OCI-LY3 (cell line): ENCODE data around the gene EIF2D.

Source experiments
- H2AFZ ChIP-seq: fragments of 200-600, 300-600 bp; shearing (Covaris generic); 2 replicates; pipeline ENCODE4 v1.6.0; 2014; ENCODE audit warnings: antibody characterized with exemption, low read depth, low read length
- H3K27ac ChIP-seq: fragments of 200-600, 300-600 bp; sonication (generic); 2 replicates; pipeline ENCODE4 v1.5.1; 2014; ENCODE audit warnings: mild to moderate bottlenecking, low read length, moderate library complexity, mixed read lengths
- H3K27me3 ChIP-seq: fragments of 200-600, 300-600 bp; sonication (generic); 2 replicates; pipeline ENCODE4 v1.6.1; 2014; ENCODE audit warnings: low read depth, low read length, mixed read lengths
- H3K36me3 ChIP-seq: fragments of 200-600, 300-600 bp; sonication (generic); replicated peaks from 2 replicates; pipeline ENCODE3; 2014; ENCODE audit warnings: low read depth, low read length, mixed read lengths
- H3K4me1 ChIP-seq: fragments of 300-600, 200-600 bp; sonication (generic); 2 replicates; pipeline ENCODE4 v1.6.1; 2014; ENCODE audit warnings: low read length, mixed read lengths
- H3K4me2 ChIP-seq: fragments of 200-600, 300-600 bp; sonication (generic); 2 replicates; pipeline ENCODE4 v1.6.1; 2014; ENCODE audit warnings: low read length, mixed read lengths
- H3K4me3 ChIP-seq: fragments of 300-600, 200-600 bp; sonication (generic); 2 replicates; pipeline ENCODE4 v1.5.1; 2014; ENCODE audit warnings: antibody characterized with exemption, mild to moderate bottlenecking, low read length, moderate library complexity
- H3K79me2 ChIP-seq: fragments of 300-600, 200-600 bp; shearing (Covaris generic); 2 replicates; pipeline ENCODE4 v1.6.1; 2014; ENCODE audit warnings: mild to moderate bottlenecking, low read length, mixed read lengths
- H3K9ac ChIP-seq: fragments of 300-600, 200-600 bp; shearing (Covaris generic); 2 replicates; pipeline ENCODE4 v1.6.0; 2014; ENCODE audit warnings: mild to moderate bottlenecking, low read length, moderate library complexity
- H3K9me3 ChIP-seq: fragments of 200-600, 300-600 bp; shearing (Covaris generic); 2 replicates; pipeline ENCODE4 v1.6.1; 2014; ENCODE audit warnings: low read length, mixed read lengths; ENCODE audit not compliant: insufficient read depth
- H4K20me1 ChIP-seq: fragments of 200-600, 300-600 bp; sonication (generic); 2 replicates; pipeline ENCODE4 v1.6.1; 2016; ENCODE audit warnings: low read length, mixed read lengths; ENCODE audit not compliant: insufficient read depth
- CTCF ChIP-seq: fragments of 200-600, 300-600 bp; sonication (generic); IDR thresholded peaks from 2 replicates; pipeline ENCODE4 v1.5.1; 2014; ENCODE audit warnings: antibody characterized with exemption, low read length, low read depth
- EZH2phosphoT487 ChIP-seq: fragments of 200-600 bp; shearing (Covaris generic); IDR thresholded peaks from 2 replicates; pipeline ENCODE4 v1.6.1; 2018; ENCODE audit warnings: antibody characterized with exemption, mixed run types, low read depth

Gene EIF2D

DNA sequence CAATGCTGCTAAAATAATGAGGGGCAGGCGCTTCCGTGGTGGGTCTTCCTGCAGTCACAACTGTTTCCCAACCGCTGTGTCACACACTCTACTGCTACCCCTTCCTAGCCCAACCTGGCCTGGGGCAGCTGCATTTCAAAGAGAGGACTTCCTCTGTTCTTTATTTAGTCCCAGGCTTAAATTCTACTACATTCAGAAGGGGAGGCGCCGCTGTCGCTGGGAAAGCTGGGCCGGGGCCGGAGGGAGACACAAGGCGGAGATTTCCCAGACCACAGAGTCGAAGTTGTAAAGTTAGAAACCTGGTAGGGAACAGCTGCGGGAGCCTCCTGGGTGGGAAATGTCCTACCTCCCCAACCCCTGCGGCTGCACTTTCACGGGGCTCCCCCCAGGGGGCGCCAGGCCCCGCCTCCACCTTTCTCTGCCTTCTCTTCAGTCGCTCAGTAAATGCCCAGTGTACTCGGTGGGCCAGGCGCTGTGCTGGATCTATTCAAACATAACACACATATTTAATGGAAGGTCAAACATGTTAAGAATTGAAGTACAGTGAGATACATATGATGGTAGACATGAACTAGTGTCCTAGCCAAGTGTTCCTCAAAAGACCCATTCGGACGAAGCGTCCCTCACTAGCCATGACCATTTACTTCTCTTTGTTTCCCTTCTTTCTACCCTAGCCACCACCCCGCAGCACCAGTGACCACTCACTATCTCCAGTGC, 46.2 kb upstream of the EIF2D start:
- peaks cover 32% of the 10 kb centered on the region for H3K27me3 ChIP-seq
- TF ChIP-seq CTCF = peak; percentile 94
- TF ChIP-seq EZH2phosphoT487 = no peak
- peak overlapping the region; percentile 65 for H2AFZ ChIP-seq
- peak overlapping the region; percentile 83 for H3K4me2 ChIP-seq
- peak overlapping the region; percentile 26; the same call in 1 of the 2 replicates for H3K9ac ChIP-seq
- H4K20me1 ChIP-seq = no peaks in the 10 kb centered on the region
- no peaks in the 10 kb centered on the region for H3K36me3 ChIP-seq
- H3K27ac ChIP-seq = no peak overlapping the region
- H3K9me3 ChIP-seq = no peaks in the 10 kb centered on the region
- H3K4me1 ChIP-seq = peaks cover 21% of the 10 kb centered on the region
- peak overlapping the region; percentile 70 for H3K4me3 ChIP-seq
- H3K79me2 ChIP-seq = no peaks in the 10 kb centered on the region

DNA sequence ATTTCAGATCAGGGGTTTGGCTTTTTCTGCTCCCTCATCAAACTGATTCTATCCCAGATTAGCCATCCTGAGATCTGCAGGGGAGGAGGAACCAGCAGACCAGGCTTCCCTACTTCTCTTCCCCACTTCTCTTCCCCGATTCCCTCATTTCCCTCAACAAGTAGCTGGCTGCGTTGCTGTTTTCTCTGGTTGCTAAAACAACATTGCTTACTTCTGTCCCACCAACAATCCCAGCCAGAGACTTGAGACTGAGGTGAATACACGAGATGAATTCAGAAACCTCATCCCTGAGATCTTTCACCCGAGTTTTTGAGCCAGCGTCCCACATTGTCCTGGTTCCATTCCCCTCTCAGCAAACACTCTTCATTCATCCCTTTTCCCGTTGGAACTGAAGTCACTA, 45.5 kb upstream of the EIF2D start:
- Histone ChIP-seq H4K20me1 (no peaks in the 10 kb centered on the region), H3K4me2 (peak overlapping the region; percentile 83), H3K9me3 (no peaks in the 10 kb centered on the region), H3K27me3 (peaks cover 25% of the 10 kb centered on the region), H2AFZ (peak overlapping the region; percentile 65; the same call in 1 of the 2 replicates), H3K79me2 (no peaks in the 10 kb centered on the region), H3K36me3 (no peaks in the 10 kb centered on the region), H3K27ac (no peak overlapping the region), H3K4me3 (peak overlapping the region; percentile 70), H3K4me1 (peaks cover 15% of the 10 kb centered on the region), H3K9ac (no peak overlapping the region)
- no peak for TF ChIP-seq EZH2phosphoT487
- no peak for TF ChIP-seq CTCF

GRCh38 chr1:206656936-206657335, 44.7 kb upstream of the EIF2D start:
- Histone ChIP-seq H3K9ac (no peak overlapping the region), H3K4me2 (no peak overlapping the region), H3K79me2 (no peaks in the 10 kb centered on the region), H3K27me3 (peaks cover 17% of the 10 kb centered on the region), H3K4me1 (peaks cover 11% of the 10 kb centered on the region), H2AFZ (no peak overlapping the region), H3K36me3 (no peaks in the 10 kb centered on the region), H3K9me3 (no peaks in the 10 kb centered on the region), H4K20me1 (no peaks in the 10 kb centered on the region), H3K4me3 (no peak overlapping the region), H3K27ac (no peak overlapping the region)
- TF ChIP-seq CTCF (no peak), EZH2phosphoT487 (no peak)

DNA sequence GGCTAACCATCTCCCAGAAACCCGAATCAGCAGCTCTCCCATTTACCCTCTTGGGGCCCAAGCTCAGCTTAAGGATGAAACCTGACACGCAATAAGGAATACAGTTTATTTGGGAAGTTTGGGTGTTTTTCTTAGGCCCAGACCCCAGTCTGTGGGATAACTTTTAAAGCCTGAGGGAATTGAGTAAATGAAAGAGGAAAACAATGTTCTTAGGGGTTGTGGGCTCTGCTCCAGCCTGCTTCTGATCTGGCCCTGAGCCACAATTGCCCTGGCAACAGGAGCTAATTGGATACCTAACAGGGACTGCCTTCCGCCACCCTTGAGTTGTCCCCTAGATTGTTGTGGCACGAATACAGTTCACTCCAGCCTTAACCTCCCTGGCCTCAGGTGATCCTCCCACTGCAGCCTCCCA, 43.2 kb upstream of the EIF2D start:
- Histone ChIP-seq H3K36me3 (no peaks in the 10 kb centered on the region), H2AFZ (no peak overlapping the region), H3K27me3 (peaks cover 16% of the 10 kb centered on the region), H3K9me3 (no peaks in the 10 kb centered on the region), H4K20me1 (no peaks in the 10 kb centered on the region), H3K4me2 (no peak overlapping the region), H3K9ac (no peak overlapping the region), H3K4me3 (no peak overlapping the region), H3K4me1 (peaks cover 11% of the 10 kb centered on the region), H3K27ac (no peak overlapping the region), H3K79me2 (no peaks in the 10 kb centered on the region)
- no peak for TF ChIP-seq EZH2phosphoT487
- no peak for TF ChIP-seq CTCF
